22Rv1 (cell line): ENCODE measurements around the gene SLFN12L.

Experiments
- CTCF ChIP-seq: fragments of 450-650 bp; IDR thresholded peaks from 2 replicates; pipeline ENCODE4 v1.5.1; 2017; ENCODE audit warnings: mild to moderate bottlenecking
- ZFX ChIP-seq: fragments of 450-650 bp; IDR thresholded peaks from 2 replicates; pipeline ENCODE4 v1.6.1; 2017; ENCODE audit warnings: antibody characterized with exemption, borderline replicate concordance

GRCh38 chr17:35515027-35515426, 22.5 kb downstream of the SLFN12L start:
- no peak for TF ChIP-seq CTCF
- TF ChIP-seq ZFX: no peak
